Measurements from ENCODE around the gene SLC19A1.

SLC19A1 gene

GRCh38 chr21:45460011-45460565 lies 82.2 kb downstream of the SLC19A1 start:
- DNase-seq (ENCODE audit: extremely low read depth in 1 of 2, low read depth in 1 of 2): no peak

DNA sequence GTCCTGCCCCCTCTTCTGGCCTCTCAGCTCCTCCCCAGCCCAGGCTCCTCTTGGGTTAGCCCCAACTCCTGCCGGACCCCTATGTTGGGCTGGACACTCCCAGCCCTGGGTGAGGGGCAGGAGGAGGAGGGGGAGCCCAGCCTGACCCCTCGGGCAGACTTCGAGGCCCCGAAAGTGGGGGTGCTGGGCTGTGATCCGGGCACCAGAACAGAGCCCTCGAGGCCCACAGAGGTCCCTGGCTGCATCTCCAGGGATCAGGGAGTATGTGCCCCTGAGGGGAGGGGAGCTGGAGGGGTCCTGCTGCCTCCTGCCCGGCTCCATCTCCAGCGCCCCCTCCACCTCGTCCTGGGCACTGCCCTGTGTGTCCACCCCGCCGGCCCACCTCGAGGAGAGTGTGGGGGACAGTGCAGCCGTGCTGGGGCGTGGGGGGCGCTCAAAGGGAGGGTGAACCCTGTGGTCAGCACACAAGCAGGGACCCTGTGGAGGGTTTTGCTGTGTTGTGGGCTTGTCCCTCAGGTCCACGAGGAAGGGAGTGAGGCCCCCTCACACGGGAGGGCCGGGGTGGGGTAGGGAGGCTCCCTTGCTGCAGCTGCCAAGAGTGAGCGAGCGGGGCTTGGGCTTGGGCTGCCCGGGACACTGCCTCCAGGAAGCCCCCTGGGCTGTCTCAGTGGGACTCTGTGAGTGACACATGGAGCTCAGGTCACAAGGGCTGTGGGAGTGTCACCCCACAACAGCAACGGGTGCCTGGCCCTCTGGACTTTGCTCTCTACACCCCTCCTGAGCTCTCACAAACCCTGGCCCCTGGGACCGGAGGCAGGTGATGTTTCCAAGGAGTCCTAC lies 82.8 kb downstream of the SLC19A1 start:
- no peak for DNase-seq (ENCODE audit: extremely low read depth in 1 of 2, low read depth in 1 of 2)

GRCh38 chr21:45458281-45459170 lies 83.7 kb downstream of the SLC19A1 start:
- DNase-seq (ENCODE audit: extremely low read depth in 1 of 2, low read depth in 1 of 2): no peak

DNA sequence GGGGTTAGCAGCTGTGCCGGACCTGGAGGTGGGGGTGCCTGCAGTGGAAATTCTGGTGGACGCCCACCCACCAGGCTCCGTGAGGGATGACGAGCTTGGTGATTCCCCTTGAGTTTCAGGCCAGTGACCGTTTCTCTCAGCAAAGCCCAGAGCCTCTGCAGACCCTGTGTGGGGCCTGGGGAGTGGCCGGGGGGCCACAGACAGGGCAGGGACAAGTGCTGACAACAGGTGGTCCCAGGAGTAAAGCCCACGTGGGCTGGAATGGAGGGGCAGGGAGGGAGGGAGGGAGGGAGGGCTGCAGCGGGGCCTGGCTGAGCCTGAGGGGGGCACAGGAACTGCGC lies 84.4 kb downstream of the SLC19A1 start:
- no peak for DNase-seq (ENCODE audit: extremely low read depth in 1 of 2, low read depth in 1 of 2)

GRCh38 chr21:45457161-45457831 lies 84.9 kb downstream of the SLC19A1 start:
- no peak for DNase-seq (ENCODE audit: extremely low read depth in 1 of 2, low read depth in 1 of 2)

GRCh38 chr21:45456584-45457160 lies 85.6 kb downstream of the SLC19A1 start:
- DNase-seq (ENCODE audit: extremely low read depth in 1 of 2, low read depth in 1 of 2): no peak

DNA sequence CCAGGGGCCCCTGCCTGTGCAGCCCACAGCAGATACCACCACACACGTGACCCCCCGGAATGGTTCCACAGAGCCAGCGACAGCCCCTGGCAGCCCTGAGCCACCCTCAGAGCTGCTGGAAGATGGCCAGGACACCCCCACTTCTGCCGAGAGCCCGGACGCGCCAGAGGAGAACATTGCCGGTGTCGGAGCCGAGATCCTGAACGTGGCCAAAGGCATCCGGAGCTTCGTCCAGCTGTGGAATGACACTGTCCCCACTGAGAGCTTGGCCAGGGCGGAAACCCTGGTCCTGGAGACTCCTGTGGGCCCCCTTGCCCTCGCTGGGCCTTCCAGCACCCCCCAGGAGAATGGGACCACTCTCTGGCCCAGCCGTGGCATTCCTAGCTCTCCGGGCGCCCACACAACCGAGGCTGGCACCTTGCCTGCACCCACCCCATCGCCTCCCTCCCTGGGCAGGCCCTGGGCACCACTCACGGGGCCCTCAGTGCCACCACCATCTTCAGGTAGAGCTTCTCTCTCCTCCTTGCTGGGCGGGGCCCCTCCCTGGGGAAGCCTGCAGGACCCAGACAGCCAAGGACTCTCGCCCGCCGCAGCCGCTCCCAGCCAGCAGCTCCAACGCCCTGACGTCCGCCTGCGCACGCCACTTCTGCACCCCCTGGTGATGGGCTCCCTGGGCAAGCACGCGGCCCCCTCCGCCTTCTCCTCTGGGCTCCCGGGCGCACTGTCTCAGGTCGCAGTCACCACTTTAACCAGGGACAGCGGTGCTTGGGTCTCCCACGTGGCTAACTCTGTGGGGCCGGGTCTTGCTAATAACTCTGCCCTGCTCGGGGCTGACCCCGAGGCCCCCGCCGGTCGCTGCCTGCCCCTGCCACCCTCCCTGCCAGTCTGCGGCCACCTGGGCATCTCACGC lies 86.3 kb downstream of the SLC19A1 start:
- DNase-seq (ENCODE audit: extremely low read depth in 1 of 2, low read depth in 1 of 2): no peak

DNA sequence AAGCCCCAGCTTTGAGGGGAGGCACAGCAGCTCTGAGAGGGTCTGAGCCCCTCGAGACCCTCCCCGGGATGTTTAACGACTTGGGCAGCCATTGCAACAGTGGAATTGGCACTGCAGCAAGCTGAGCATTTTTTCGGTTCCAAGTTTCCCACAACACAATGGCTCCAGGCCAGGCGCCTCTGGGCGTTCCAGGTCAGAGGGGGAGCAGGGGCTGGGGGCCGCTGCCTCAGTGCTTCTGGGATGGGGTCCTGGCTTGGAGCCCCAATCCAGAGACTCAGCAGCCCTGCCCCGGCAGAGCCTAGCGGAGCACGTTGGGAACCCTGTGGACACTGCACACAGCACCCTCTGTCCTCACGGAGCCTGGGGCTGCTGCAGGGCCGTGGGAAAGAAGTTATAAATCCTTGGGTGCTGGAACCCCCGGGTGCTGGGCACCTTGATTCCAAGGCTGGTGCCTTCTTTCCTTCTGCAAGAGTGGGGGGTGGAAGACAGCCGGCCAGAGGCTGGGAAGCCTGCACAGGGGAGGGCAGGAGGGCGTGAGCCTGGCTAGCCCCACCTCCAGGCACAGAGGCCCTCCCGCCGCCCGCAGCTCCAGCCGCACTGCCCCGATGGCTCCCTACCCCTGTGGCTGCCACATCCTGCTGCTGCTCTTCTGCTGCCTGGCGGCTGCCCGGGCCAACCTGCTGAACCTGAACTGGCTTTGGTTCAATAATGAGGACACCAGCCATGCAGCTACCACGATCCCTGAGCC lies 87.1 kb downstream of the SLC19A1 start:
- no peak for DNase-seq (ENCODE audit: extremely low read depth in 1 of 2, low read depth in 1 of 2)

DNA sequence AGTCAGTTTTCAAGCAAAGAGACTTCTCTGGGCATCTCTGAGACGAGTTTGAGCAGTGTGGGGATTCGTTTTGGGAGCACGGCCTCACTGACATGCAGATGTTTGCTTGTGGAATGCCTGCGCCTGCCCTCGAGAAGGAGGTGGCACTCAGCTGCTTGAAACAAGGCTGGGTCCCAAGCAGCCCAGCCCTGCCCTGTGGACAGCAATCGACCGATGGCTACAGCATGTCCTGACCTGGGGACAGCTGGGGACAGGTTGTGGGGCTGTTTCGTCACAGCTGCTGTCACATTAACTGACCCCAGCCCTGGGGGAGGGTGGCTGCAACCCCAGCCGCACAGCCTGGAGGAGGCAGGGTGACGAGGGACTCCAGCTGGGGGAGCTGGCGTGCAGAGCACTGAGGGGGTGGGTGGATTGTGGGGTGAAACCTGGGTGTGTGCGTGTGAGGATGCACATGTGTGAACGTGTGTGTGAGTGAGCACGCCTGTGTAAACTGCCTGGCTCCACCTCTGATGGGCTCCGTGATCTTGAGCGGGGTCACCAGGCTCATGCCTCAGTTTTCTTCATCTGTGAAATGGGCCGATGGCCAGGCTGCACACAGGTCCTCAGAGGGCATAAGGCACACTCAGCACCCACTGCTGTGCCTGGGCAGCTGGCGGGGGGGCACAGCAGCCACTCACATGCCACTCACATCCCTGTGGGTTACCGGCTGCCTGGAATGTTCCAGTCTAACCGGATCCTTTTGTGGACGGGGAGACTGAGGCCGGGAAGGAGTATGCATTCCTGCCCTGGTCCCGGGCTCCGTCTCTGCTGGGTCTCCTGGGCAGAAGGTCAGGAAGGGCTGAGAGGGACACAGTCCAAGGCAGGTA lies 87.9 kb downstream of the SLC19A1 start:
- no peak for DNase-seq (ENCODE audit: extremely low read depth in 1 of 2, low read depth in 1 of 2)

DNA sequence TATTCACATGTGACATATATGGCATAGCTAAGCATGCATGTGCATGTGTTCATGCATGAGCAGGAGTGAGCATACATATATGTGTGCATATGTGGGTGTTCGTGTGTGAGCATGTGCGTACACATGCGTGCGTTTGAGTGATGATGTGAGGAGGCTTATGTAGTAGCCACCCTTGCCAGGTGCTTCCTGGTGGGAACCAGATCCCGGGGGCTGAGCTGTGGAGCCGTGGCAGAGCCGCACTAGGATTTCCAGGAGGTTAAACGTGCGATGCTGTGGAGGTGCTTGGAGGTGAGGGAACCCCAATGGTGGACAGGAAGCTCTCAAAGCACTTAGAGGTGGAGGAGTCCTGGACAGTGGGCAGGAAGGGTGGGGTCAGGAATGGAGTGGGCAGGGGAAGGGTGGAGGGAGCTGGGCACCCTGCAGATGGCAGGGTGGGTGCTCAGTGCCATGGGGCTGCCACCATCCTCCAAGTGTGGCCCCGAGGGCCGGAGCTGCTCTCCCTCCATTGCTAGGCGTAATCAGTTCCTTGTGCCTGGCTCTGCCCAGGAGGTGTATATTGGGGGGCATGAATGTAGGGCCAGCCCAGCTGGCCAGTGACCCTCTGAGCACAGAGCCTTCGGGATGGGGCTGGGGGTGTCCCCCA lies 88.8 kb downstream of the SLC19A1 start:
- DNase-seq (ENCODE audit: extremely low read depth in 1 of 2, low read depth in 1 of 2): no peak

- DNase-seq (ENCODE audit: extremely low read depth in 1 of 2, low read depth in 1 of 2): no peak
Observed at GRCh38 chr21:45452696-45453307, 89.4 kb downstream of the SLC19A1 start.

GRCh38 chr21:45451771-45452182 lies 90.5 kb downstream of the SLC19A1 start:
- no peak for DNase-seq (ENCODE audit: extremely low read depth in 1 of 2, low read depth in 1 of 2)

- no peak for DNase-seq (ENCODE audit: extremely low read depth in 1 of 2, low read depth in 1 of 2)
Observed at GRCh38 chr21:45451091-45451740, 91.0 kb downstream of the SLC19A1 start.

- no peak for DNase-seq (ENCODE audit: extremely low read depth in 1 of 2, low read depth in 1 of 2)
Observed at GRCh38 chr21:45450423-45451090, 91.7 kb downstream of the SLC19A1 start.

GRCh38 chr21:45449658-45450422 lies 92.4 kb downstream of the SLC19A1 start:
- DNase-seq (ENCODE audit: extremely low read depth in 1 of 2, low read depth in 1 of 2): no peak
